HT-29 (cell line): ENCODE data around the gene CYB5D1. TPM values are rescaled to one million over a fixed set of nuclear protein-coding genes. Genes with fewer than 3 reads are reported as not detected.
"Not testable (repeated sequence)": the region's sequence is repeated elsewhere in the genome, so short reads cannot be mapped to it uniquely, and the experiment has no call there.

Source experiments
- DNase-seq: peaks from one replicate; pipeline ENCODE4 v3.0.0-alpha.2; 2015; ENCODE audit warnings: low spot score
- total RNA-seq: library from RNA; depleted of rRNA; stranded (reverse); fragments of >200 nt; shearing (Covaris generic); gene quantifications from 2 replicates; pipeline ENCODE4 v1.2.3, GENCODE V29; 2014

Gene CYB5D1
- total RNA-seq, 1 experiment from 2014 or later: 8.4 TPM

GRCh38 chr17:7856011-7856810 is 1.6 kb upstream of the CYB5D1 start:
- DNase-seq: peak; percentile 29

GRCh38 chr17:7856811-7857712 is 741 bp upstream of the CYB5D1 start, which contains the start of gene NAA38:
Gene NAA38, minus strand, starts transcription at chr17:7857559. Its CDS starts 96 bp downstream, at chr17:7857463.
- DNase-seq: peak; percentile 93

- no peak for DNase-seq
Observed at GRCh38 chr17:7858522-7858810, 663 bp downstream of the CYB5D1 start.

- DNase-seq: no peak
Observed at GRCh38 chr17:7859028-7859427, 1.2 kb downstream of the CYB5D1 start.

DNA sequence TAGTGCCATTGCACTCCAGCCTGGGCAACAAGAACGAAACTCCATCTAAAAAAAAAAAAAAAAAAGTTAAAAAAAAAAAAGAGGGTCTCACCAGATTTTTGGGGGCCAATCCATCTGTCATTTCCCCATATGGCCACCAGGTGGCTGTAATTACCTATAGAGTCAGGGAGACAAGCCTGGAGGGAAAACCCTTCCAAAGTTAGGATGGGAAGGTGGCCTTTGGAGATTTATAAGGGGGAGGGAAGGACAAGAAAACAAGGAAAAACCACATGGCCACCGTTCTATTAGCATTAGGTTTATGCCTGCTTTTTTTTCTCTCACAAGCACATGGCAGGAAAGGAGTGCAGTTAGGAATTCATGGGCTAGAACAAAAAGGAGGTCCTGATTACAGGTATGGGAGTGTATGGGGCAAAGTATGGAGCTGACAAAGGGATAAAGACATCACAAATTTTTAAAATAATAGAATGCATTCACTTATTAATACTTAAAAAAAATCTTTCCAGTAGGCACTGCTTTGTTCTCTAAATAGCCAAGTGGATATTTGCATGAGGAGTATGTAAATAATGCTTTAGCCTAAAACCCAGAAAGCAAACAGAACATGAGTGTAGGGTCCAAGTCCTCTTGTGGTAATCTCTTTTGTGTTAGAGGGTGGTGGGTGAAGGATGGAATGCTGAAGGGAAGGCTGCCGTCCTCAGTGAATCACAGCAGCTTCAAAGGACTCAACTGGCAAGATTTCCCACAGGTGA is 5.1 kb downstream of the CYB5D1 start:
- peak; percentile 50 for DNase-seq

DNA sequence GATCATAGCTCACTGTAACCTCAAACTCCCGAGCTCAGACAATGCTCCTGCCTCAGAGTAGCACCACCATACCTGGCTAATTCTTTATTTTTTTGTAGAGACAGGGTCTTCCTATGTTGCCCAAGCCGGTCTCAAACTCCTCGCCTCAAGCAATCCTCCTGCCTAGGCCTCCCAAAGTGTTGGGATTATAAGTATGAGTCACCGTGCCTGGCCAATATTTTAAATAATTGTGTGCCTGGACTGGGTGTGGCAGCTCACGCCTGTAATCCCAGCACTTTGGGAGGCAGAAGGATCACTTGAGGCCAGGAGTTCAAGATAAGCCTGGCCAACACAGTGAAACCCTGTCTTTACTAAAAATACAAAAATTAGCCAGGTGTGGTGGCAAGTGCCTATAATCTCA is 6.6 kb downstream of the CYB5D1 start:
- not testable (repeated sequence) for DNase-seq

- DNase-seq: no peak
Observed at GRCh38 chr17:7864995-7865650, 7.3 kb downstream of the CYB5D1 start.

- no peak for DNase-seq
Observed at GRCh38 chr17:7867881-7868329, 10.1 kb downstream of the CYB5D1 start.

DNA sequence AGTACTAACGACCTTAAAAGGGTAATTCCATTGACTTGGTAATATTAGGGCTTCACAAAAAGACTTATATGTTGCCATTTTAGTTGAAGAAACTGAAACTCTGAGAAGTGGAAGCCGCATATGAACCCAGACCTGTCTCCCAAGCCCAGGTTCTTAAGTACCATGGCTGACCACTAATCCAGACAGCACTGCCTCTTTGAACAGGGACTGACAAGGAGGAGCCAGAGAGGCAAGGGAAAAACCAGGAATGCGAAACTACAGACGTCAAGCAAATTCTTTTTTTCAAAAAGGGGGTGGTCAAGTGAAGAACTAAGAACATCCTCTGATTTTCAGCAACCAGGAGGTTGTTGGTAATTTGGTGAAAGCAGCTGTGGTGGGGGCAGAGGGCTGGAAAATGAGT is 15.2 kb downstream of the CYB5D1 start:
- DNase-seq: no peak

DNA sequence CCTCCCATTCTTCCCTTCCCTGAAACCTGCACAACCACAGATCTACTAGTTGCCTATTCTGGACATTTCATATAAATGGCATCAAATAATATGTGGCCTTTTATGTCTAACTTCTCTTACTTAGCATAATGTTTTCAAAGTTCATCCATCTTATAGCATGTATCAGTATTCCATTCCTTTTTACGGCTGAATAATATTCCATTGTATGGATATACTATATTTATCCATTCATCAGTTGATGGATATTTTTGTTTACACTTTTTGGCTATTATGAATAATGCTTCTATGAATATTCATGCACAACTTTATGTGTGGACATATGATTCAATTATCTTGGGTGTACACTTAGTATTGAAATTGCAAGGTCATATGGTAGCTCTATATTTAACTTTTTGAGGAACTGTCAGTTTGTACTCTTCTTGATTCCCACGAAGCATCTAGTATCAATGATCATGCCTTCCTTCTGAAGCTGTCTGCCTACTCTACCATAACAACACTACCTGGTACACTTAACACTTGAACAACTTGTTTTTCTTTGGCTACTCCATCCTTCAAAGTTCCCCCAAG is 18.1 kb downstream of the CYB5D1 start:
- DNase-seq: no peak

DNA sequence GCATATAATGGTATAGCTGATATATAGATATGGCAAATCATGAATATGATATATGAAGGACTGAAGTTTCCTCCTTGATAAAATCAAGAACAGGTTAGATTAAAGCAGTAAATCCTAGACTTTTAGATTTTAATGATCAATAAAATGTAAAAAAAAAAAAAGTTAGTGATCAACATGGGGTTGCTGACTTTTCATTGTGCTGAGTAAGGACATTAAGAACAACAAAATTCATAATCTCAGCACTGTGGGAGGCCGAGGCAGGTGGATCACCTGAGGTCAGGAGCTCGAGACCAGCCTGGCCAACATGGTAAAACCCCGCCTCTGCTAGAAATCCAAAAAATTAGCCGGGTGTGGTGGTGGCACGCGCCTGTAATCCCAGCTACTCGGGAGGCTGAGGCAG is 20.4 kb downstream of the CYB5D1 start:
- DNase-seq: no peak

DNA sequence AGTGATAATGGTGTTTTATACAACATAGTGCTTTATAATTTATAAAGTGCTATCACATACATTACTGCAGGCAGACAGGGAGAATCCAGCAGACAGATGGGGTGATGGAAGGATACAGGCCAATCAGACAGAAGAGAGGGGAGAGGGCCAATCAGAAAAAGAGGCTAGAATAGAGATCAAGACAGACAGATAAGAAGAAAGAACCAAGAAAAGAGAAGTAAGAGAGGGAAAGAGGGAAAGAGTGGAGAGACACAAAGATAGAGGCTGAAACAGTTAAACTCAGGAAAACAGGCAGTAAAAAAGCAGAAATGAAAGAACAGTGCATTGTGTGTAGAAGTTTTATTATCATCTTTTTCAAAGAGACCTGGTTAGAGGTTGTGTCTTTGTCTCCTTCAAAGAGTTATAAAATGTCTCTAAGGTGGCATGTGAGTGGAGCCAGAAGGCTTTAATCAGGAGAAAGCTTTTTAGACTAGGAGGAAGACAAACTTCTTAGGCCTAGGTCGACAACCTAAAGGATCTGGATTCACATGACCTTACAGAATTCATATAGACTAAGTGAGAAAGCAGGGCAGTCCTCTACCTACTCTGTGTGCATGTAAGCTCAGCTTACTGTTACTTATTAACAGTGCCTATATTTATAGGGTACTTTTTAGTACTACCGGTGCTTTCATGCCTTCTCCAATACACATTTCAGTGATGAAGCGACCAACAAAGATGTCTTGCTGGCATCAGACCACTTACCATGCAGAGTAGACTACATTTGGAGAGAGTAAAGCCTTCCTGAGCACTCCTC is 22.5 kb downstream of the CYB5D1 start:
- DNase-seq: no peak

GRCh38 chr17:7881276-7882054 is 23.7 kb downstream of the CYB5D1 start:
- no peak for DNase-seq

- no peak for DNase-seq
Observed at GRCh38 chr17:7882068-7882467, 24.3 kb downstream of the CYB5D1 start.

- DNase-seq: no peak
Observed at GRCh38 chr17:7882629-7883028, 24.8 kb downstream of the CYB5D1 start.

DNA sequence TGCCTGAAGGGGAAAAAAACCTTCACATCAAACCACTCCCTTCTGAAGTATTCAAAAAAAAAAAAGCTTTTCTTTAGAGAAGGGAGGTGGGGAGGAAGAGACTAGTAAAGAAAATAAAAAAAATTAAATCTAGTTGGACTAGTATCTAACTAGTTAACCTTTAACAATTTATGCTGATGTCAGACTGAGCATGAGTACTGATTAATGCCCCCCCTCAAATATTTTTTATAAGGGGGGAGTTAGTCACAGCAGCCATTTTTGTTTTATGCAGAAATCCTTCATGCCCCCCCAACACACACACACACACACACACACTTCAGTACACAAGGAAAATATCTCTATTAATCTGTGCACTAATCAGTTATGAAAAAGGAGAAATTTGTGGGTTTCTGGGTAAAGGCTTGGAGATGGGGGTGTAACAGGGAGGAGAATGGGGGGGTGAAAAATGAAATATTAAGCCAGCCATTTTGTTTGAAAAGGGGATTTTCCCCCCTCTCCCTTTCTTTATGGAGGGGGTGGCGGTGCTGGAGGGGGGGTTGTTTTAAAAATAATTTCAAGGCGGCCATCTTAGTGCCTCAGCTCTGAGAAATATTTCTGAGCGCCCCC is 26.1 kb downstream of the CYB5D1 start:
- peak; percentile 16 for DNase-seq

- DNase-seq: no peak
Observed at GRCh38 chr17:7884581-7885366, 27.0 kb downstream of the CYB5D1 start.
